Colonic mucosa (tissue), 4 donors: ENCODE data around the gene CRAMP1. TPM values are rescaled to one million over a fixed set of nuclear protein-coding genes. Genes with fewer than 3 reads are reported as not detected.

Experiments used
- DNase-seq: peaks from one replicate; pipeline ENCODE4 v3.0.0-alpha.2; 2020
- H3K27ac ChIP-seq: fragments of 200-600 bp; one replicate; pipeline ENCODE4 v1.8.0; 2021
- H3K27me3 ChIP-seq: fragments of 200-600 bp; one replicate; pipeline ENCODE4 v1.8.0; 2021
- H3K36me3 ChIP-seq: fragments of 200-600 bp; one replicate; pipeline ENCODE4 v1.8.0; 2021
- H3K4me1 ChIP-seq: fragments of 200-600 bp; one replicate; pipeline ENCODE4 v1.8.0; 2021; ENCODE audit warnings: mild to moderate bottlenecking
- H3K4me3 ChIP-seq: fragments of 200-600 bp; one replicate; pipeline ENCODE4 v1.8.0; 2021
- H3K9ac ChIP-seq, 2 donors: one replicate each; pipeline ENCODE4 v1.7.0; 2013; ENCODE audit warnings: control low read depth in 2 of 2, low read depth in 2 of 2, low read length in 2 of 2
- H3K9me3 ChIP-seq: fragments of 200-600 bp; one replicate; pipeline ENCODE4 v1.8.0; 2021
- CTCF ChIP-seq: fragments of 200-600 bp; IDR thresholded peaks from one replicate; pipeline ENCODE4 v1.8.0; 2022; ENCODE audit warnings: antibody characterized with exemption, mild to moderate bottlenecking
- intact Hi-C: fragments of 100-400 bp; cut with DNase I; formaldehyde crosslinking; loops from one replicate; pipeline ENCODE4 v1.14.1; 2022
- total RNA-seq, 2 donors: library from RNA; stranded (reverse); fragmentation: NEBNext Ultra II Directional in 1 of 2; extraction: Animal tissue kit (Norgen Biotek cat#: 25700) in 1 of 2; gene quantifications; one replicate each; pipeline ENCODE4 v1.2.1, GENCODE V29; 2021
- donor health status: healthy.
- donor health status: DM: no; HTN: no; CAD: no.
- donor health status: DM: no; HTN: no; CAD: no.

Gene CRAMP1
- total RNA-seq, 2 donors from 2014 or later: 13.6 to 17.1 TPM

- Histone ChIP-seq H3K4me3 (peak overlapping the region; percentile 98), H3K27ac (peak overlapping the region; percentile 82), H3K9me3 (no peaks in the 10 kb centered on the region), H3K27me3 (no peaks in the 10 kb centered on the region), H3K9ac (peak overlapping the region; percentile 73 to 74), H3K36me3 (no peaks in the 10 kb centered on the region), H3K4me1 (peaks cover 6% of the 10 kb centered on the region)
- DNase-seq: peak; percentile 88
- intact Hi-C loops: loop anchor here (5.0 to 10.0 kb wide), 2 partner anchors 115 to 162 kb away; partner anchors contain the start of genes EME2, MRPS34, NME3 and TELO2
- no peak for TF ChIP-seq CTCF
These were observed 1.9 kb upstream of the CRAMP1 start for GRCh38 chr16:1610071-1610898.

- H3K36me3 ChIP-seq: no peaks in the 10 kb centered on the region
- H3K4me3 ChIP-seq: peak overlapping the region; percentile 98
- peak overlapping the region; percentile 73 to 74 for H3K9ac ChIP-seq
- no peak for DNase-seq
- peak overlapping the region; percentile 82 for H3K27ac ChIP-seq
- H3K4me1 ChIP-seq: peaks cover 6% of the 10 kb centered on the region
- H3K9me3 ChIP-seq: no peaks in the 10 kb centered on the region
- TF ChIP-seq CTCF: no peak
- H3K27me3 ChIP-seq: no peaks in the 10 kb centered on the region
- intact Hi-C loops: loop anchor here (5.0 to 10.0 kb wide), 2 partner anchors 116 to 161 kb away; partner anchors contain the start of genes EME2, MRPS34, NME3 and TELO2
These were observed 1.1 kb upstream of the CRAMP1 start for GRCh38 chr16:1610899-1611632.

GRCh38 chr16:1613211-1613622, 1.1 kb downstream of the CRAMP1 start:
- DNase-seq: peak; percentile 25
- peaks cover 6% of the 10 kb centered on the region for H3K4me1 ChIP-seq
- no peaks in the 10 kb centered on the region for H3K27me3 ChIP-seq
- peak overlapping the region; percentile 98 for H3K4me3 ChIP-seq
- no peaks in the 10 kb centered on the region for H3K9me3 ChIP-seq
- H3K27ac ChIP-seq: peak overlapping the region; percentile 66
- H3K36me3 ChIP-seq: no peaks in the 10 kb centered on the region
- TF ChIP-seq CTCF: no peak
- intact Hi-C loops: loop anchor here (5.0 to 10.0 kb wide), 2 partner anchors 118 to 159 kb away; partner anchors contain the start of genes EME2, MRPS34, NME3 and TELO2
- peak overlapping the region; percentile 77 to 85 for H3K9ac ChIP-seq

- intact Hi-C loops: loop anchor here (5.0 to 10.0 kb wide), 2 partner anchors 119 to 158 kb away; partner anchors contain the start of genes EME2, MRPS34, NME3 and TELO2
- DNase-seq: peak; percentile 41
- Histone ChIP-seq H3K36me3 (no peaks in the 10 kb centered on the region), H3K9me3 (no peaks in the 10 kb centered on the region), H3K4me1 (peaks cover 6% of the 10 kb centered on the region), H3K27me3 (no peaks in the 10 kb centered on the region), H3K27ac (no peak overlapping the region), H3K4me3 (peak overlapping the region; percentile 98), H3K9ac (peak overlapping the region; percentile 2 to 85)
- TF ChIP-seq CTCF: no peak
These were observed 1.7 kb downstream of the CRAMP1 start for GRCh38 chr16:1613728-1614455.
